ENCODE data around the gene UNK. TPM values are rescaled to one million over a fixed set of nuclear protein-coding genes. Genes with fewer than 3 reads are reported as not detected.

UNK gene
- total and polyA plus RNA-seq, 9 of the 15 experiments (the other 6 are each of a cell fraction or from before 2014, with no cell fraction given) = 12.8 to 38.6 (median 24.8) TPM

- TF ChIP-seq ETV1 (tag; conservative IDR thresholded peaks at IDR 0.05; ENCODE audit: low read depth) (no peak), TBP (optimal IDR thresholded peaks at IDR 0.05; ENCODE audit: low read depth, low read length) (no peak), XRCC4 (IDR thresholded peaks at IDR 0.05; ENCODE audit: extremely low read depth, insufficient read depth, insufficient read length) (no peak), ZBTB17 (CRISPR knock-in tag; IDR thresholded peaks at IDR 0.05) (no peak), ATF2 (CRISPR knock-in tag; IDR thresholded peaks at IDR 0.05) (no peak), BRF2 (IDR thresholded peaks at IDR 0.05; ENCODE audit: borderline replicate concordance, insufficient read depth, insufficient read length) (no peak)
Measured at GRCh38 chr17:75828076-75828400, 43.4 kb downstream of the UNK start (continued).

GRCh38 chr17:75828741-75829140 is 44.1 kb downstream of the UNK start:
- intact Hi-C loops (cut with micrococcal nuclease) = no loop called here
- CTCF ChIA-PET (ENCODE audit: low intra/inter-chr PET ratio) = interaction anchor here (1.3 kb wide), 1 partner anchor 64 kb away, joined by 3 read pairs; the partner anchor contains the start of gene GALK1
- Histone ChIP-seq H2AFZ (ENCODE audit: low read depth, low read length) (no peak overlapping the region), H3K4me1 (replicated peaks in 1 of 2; ENCODE audit: control insufficient read depth in 2 of 2, insufficient read depth in 2 of 2, low read length in 2 of 2) (peaks cover 0 to 48% of the 10 kb centered on the region in 2 experiments; a peak in 3 of 5 replicates), H3K4me3 (no peak overlapping the region), H3K27ac (ENCODE audit: extremely low read depth, low read depth, low read length) (no peak overlapping the region), H3K9me1 (ENCODE audit: control insufficient read depth, insufficient read depth, low read length) (no peaks in the 10 kb centered on the region), H3K36me3 (ENCODE audit: control insufficient read depth, insufficient read depth, low read length) (peaks cover 83% of the 10 kb centered on the region; the same call in 2 of the 3 replicates), H3K27me3 (ENCODE audit: control insufficient read depth in 2 of 2, insufficient read depth in 2 of 2, low read length in 2 of 2) (no peaks in the 10 kb centered on the region), H3K4me2 (ENCODE audit: insufficient read depth, low read length) (no peak overlapping the region), H4K20me1 (replicated peaks; ENCODE audit: control insufficient read depth, insufficient read depth, low read length) (0 out of 2 replicates have a peak, but pooled peaks cover 4% of the 10 kb centered on the region), H3K9me3 (replicated peaks; ENCODE audit: control insufficient read depth, insufficient read depth, low read depth, low read length) (no peaks in the 10 kb centered on the region), H3K9ac (ENCODE audit: insufficient read depth in 1 of 2, low read depth in 2 of 2, low read length in 2 of 2) (no peak overlapping the region), H3K79me2 (ENCODE audit: control insufficient read depth, insufficient read depth, low read length) (no peaks in the 10 kb centered on the region)
- POLR2A ChIA-PET = interaction anchor here (0.9 to 6.9 kb wide), 6 partner anchors 8 to 52 kb away, joined by 3 to 36 read pairs (median 6); partner anchors contain the start of gene UNC13D
- FAIRE-seq (no peak), DNase-seq (ENCODE audit: extremely low read depth in 1 of 4, low spot score in 3 of 4) (no peak), ATAC-seq (no peak)
- in situ Hi-C loops (cut with MboI) = no loop called here
- BruUV-seq (replicated peaks) = no TSS peak
- WGBS (ENCODE audit: insufficient coverage, low coverage, missing lambda C conversion rate) = 97% methylated on average over 19 of the region's 19 CpGs
- TF ChIP-seq CREB5 (CRISPR knock-in tag; IDR thresholded peaks at IDR 0.05) (no peak), TCF15 (CRISPR knock-in tag; IDR thresholded peaks at IDR 0.05) (no peak), RBFOX2 (IDR thresholded peaks at IDR 0.05; ENCODE audit: low read depth, low read length) (peak; percentile 77), MTF1 (CRISPR knock-in tag; IDR thresholded peaks at IDR 0.05; ENCODE audit: borderline replicate concordance) (no peak), POLR2G (IDR thresholded peaks at IDR 0.05; ENCODE audit: low read depth, low read length) (peak; percentile 73), ZBTB49 (CRISPR knock-in tag; IDR thresholded peaks at IDR 0.05; ENCODE audit: borderline replicate concordance) (no peak), RBM22 (IDR thresholded peaks at IDR 0.05; ENCODE audit: low read depth, low read length, poor library complexity, severe bottlenecking) (peak; percentile 69)
